Stimulated activated CD4-positive, alpha-beta T cell treated with anti-CD3 and anti-CD28 coated beads, Interleukin-2, amount 100 ng/mL, for 4 hours (primary cell): Measurements from ENCODE around the gene MRPL45.
"Not testable (repeated sequence)": the region's sequence is repeated elsewhere in the genome, so short reads cannot be mapped to it uniquely, and the experiment has no call there.

Experiments
- DNase-seq: peaks from one replicate; pipeline ENCODE4 v3.0.0-alpha.2; 2020; ENCODE audit warnings: low read depth

Gene MRPL45

DNA sequence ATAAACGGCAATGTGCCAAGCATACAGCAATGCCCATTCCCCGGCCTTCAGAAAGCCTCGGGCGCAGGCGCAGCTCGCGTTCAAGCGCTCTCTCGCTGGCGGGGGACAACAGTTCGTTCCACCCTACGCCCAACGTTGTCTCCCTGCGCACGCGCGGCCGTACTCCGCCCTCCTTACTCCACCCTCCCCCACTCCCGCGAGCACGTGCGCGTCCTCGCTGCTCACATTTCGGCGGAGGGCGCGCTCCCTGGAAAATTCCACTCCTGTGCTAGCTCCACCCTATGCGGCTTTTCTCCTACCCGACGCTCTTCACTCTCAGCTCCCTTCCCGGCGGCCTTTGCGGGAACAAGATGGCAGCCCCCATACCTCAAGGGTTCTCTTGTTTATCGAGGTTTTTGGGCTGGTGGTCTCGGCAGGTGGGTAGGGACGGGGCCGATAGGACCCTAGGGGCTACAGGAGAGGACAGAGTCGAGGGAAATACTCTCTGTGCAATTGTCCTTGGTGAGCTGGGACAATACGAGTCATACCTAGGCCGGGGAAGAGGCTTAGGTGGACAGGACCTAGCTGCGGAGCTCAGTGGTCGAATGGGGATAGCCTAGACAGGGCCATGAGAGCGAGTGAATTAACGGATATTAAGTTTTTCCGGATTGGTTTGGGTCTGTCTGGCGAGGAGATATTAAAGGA, at the start of gene MRPL45:
MRPL45 (plus strand) TSS at position 335 of the 684 bp plus-strand sequence; CDS start at position 351, 16 bp downstream.
- DNase-seq, result peak; percentile 96

DNA sequence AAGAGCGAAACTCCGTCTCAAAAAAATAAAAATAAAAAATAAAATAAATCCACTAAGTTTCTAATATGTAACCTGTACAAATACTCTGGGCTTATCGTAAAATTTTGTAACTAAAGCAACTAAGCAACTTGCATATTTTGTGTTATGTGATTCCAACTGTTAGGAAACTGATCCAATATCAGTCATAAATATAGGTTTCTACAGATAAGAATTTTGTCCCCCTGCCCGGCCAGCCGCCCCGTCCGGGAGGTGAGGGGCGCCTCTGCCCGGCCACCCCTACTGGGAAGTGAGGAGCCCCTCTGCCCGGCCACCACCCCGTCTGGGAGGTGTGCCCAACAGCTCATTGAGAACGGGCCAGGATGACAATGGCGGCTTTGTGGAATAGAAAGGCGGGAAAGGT, 43.8 kb upstream of the MRPL45 start:
- DNase-seq, result not testable (repeated sequence)

DNA sequence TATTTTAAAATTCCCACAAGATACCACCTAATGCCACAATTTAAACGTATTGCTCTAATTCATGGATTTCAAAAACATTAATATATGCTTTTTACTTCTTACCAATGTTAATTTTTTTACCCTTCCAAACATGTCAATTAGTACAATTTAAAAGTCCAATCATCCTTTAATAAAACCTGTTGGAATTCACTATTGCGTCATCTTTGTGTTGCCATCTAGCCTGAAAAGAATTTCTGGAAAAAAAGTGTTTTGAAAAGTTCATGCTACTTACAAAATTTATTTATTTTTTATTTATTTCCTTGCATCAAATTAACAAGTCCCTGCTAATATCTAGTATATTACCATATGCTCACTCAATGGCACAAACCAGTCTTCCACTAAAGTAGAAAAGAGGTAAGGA, 42.6 kb upstream of the MRPL45 start:
- DNase-seq, result not testable (repeated sequence)

DNA sequence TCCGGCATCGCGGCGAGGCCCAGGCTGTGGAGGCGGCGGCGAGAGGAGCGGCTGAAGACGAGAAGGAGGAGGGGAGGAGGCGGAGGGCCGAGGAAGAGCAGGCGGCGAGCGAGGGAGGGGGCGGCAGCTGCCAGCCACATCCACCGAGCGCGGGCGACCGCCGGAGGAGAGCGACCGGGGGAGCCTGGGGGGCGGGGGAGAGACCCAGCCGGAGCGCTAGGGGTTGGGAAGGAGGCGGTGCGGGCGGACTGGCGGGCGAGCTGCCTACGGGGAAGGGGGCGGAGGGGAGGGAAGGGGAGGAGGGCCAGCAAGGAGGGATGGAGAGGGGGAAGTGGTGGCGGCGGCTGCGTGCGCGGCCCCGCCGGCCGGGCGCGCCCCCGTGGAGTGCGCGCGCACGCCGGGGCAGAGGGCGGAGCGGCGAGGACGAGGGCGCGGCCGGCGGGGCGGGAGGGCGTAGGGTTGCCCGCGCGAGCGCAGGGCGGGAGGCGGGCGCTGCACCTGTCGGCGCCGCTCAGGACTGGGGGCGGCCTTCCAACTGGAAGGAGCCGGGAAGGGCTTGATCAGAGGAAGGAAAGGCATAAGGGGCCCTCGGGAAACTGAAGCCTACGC, 39.9 kb upstream of the MRPL45 start:
- peak; percentile 86 for DNase-seq

DNA sequence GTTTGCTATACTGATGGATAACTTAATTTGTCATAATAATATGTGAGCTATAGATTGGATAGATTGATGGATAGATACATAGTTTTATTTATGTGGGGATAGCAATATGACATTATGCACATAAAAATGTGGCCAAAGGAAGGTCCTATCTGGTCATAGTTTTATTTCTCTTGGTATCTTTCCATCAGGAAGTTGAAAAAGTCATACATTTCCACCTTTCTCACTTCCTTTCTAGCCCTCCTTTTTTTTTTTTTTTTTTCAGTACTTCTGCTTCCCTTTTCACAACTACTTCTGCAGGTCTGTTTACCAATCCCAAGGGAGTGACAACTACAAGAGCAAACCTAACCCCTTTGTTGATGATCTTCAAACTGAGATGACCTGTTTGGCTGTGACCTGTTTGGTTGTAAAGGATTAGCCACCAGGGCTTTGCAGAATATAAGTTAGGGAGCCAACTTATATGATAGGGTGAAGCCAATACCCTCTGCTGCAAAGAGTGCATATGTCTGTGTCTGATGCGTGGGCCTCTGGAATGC, 30.9 kb upstream of the MRPL45 start:
- DNase-seq, result not testable (repeated sequence)

DNA sequence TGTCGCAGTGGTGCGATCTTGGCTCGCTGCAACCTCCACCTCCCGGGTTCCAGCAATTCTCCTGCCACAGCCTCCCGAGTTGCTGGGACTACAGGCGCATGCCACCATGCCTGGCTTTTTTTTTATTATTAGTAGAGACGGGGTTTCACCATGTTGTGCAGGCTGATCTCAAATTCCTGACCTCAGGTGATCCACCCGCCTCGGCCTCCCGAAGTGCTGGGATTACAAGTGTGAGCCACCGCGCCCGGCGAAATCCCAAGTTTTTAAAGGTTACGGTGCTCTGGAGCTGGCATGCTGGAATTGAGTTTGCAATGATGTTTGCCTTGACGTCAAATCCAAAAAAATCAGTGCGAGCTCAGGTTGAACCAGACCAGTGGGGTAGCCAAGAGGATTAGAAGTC, 30.4 kb upstream of the MRPL45 start:
- not testable (repeated sequence) for DNase-seq

DNA sequence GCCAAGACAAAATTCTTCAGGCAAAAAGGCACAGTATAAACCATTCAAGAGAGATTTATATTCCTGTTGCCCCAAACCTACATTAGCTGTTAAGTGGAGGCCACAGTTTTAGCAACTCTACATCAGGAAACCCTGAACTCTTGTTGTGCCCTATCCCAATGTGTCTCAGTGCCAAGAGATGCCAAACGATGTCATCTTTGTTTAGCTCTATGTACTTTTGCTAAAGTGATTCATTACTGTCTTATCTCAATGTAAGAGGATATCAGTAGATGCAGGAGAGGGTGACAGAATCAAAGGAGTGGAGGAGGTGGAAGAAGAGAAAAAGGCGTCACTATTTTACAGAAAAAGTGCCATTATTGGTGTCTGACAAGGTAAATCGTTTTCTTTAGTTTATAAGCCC, 28.8 kb upstream of the MRPL45 start:
- not testable (repeated sequence) for DNase-seq

DNA sequence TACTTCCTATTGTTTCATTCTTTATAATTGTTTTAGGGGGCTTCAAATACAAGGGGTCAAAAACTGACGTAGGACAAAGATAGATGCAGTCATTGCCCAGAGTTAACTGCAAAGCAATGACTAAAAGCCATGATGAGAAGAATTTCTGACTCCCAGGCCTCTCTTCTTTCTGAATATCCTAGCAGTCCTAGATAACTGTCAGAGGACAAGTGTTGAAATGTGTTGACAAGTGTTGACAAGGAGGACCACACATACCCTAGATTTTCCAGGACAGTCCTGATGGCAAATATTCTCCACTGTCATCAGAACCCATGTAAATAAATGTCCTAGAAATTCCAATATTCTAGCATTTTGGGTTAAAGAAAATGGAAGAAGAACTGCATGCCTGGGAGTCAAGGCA, 27.9 kb upstream of the MRPL45 start:
- not testable (repeated sequence) for DNase-seq

DNA sequence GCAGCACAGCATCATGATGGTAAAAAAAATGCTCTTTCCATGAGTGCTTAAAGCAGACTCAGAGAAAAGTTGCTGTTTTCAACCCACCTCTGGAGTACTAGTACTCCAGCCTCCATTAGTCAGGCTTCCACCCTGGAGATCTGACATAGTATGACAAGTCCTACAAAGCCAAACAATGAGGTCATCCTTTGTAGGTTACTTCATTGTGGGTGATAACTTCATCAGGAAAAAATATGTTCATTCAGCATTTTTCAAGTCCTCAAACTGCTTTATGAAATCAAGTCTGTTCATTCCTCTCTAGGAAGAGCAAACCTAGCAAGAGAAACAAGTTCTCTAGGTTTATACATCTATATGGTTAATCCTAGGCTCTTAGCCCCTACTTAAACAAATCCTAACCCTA, 27.4 kb upstream of the MRPL45 start:
- not testable (repeated sequence) for DNase-seq

DNA sequence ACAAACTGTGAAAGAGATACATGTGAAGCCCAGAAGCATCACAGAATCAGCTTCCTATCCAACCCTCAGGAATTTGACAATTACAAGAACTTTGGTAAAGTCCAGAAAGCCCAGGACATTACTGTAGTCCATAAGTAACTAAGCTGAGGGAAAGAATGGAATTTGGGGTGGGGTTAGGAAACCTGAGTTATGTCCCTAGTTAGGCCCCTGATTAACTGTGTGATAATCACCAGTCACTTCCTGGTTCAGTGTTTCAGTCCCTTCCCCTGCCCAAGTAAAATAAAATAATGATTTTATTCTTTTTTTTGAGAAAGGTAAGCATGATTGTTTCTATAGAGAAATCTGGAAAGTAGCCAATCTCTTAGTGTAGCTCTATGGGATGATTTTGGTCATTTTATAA, 11.0 kb upstream of the MRPL45 start:
- not testable (repeated sequence) for DNase-seq

DNA sequence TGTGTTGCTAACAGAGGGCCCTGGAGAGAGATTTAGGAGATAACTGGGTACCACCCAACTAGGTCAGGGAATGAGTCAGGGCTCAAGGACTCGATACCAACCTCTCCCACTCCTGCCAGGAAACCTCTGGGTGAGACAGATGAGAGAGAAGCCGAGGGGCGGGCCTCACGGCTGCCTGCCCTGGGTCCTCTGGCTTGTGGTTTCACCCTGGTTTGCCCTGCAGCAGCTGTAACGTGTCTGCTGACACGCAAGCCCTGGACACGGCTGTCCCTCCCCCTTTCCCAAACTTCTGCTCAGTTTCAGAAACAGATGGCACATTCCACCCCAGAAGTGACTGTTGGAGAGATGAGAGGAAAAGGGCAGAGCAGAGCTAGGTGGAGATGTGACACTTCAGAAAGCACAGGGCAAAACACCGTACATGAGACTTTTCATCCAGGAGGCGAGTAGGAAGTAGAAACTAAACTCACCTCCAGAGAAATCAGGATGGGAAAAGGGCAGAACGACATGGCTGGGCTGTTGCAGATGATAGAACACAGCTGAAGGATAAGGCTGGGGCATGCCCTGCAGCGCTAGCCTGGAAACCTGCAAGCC, 10.4 kb upstream of the MRPL45 start:
- not testable (repeated sequence) for DNase-seq

DNA sequence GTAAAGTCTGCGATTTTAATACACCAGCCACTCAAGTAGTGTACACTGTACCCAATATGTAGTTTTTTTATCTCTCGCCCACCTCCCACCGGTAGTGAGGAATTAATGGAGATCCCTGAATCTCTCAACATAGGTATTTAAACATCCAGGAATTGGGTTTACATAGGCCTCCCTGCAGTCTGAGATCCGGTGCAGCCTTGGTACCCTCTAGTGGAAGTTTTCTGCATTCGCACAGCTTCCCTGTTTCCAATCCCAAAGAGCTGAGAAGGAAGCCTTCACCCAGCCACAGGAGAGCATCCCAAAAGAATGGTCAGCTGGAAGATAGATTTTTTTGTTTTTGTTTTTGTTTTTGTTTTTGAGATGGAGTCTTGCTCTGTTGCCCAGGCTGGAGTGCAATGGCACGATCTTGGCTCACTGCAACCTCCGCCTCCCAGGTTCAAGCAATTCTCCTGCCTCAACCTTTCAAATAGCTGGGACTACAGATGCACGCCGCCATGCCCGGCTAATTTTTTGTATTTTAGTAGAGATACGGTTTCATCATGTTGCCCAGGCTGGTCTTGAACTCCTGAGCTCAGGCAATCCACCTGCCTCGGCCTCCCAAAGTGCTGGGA, 8.6 kb upstream of the MRPL45 start:
- DNase-seq, result not testable (repeated sequence)

DNA sequence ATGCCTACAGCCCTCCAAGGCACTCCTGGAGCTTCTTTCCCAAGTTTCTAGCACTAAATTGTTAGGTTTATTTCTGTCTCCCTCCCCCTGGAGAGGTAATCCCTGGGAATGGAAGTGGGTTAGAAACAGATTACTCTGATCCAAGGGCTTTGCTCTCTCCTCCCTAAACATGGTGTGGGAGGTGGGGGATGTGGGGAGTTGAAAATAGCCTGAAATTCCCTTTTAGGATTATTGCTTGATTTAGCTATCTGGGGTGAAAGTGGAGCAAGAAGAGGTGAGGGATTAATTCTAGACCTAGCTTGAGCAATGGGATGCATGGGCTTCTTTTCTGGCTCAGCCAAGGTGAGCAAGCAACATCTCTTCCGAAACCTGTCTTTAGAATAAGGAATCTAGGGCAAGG, 7.2 kb upstream of the MRPL45 start:
- not testable (repeated sequence) for DNase-seq

DNA sequence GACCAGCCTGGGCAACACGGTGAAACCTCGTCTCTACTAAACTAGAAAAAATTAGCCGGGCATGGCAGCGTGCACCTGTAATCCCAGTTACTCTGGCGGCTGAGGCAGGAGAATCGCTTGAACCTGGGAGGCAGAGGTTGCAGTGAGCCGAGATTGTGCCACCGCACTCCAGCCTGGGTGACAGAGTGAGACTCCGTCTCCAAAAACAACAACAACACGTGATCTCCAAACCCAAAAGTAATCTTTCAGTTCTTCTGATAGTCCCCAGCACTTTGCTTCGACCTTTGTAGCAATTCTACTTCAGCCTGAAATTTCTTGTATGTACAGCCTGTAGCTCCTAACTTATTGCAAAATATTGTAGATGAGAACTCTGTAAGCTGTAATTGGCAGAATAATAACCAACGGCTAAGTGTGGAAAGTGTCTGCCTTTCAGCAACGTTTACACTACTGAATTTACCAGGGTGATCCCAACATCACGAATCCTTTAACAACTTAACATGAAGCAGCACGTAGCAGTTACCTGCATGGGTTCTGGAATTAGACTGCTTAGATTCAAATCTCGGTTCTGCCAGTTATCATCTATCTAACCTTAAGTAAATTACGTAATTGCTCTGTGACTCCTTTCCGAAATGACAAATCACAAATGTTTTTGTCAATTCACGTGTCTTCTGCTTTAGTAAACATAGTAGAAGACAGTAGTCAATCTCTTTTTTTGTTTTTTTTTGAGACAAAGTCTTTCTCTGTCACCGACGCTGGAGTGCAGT, 1.2 kb upstream of the MRPL45 start:
- DNase-seq, result not testable (repeated sequence)

DNA sequence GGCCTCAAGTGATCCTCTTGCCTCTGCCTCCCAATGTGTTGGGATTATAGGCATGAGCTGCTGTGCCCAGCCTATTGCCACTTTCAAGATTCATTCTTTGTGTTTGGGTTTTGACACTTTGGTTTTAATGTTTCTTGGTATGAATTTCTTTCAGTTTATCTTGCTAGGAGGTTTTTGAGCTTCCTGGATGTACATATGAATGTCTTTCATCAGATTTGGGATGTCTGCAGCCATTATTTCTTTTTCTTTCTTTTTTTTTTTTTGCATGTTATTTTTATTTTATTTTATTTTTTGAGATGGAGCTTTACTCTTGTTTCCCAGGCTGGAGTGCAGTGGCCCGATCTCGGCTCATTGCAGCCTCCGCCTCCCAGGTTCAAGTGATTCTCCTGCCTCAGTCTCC, 18.5 kb downstream of the MRPL45 start:
- DNase-seq, result no peak

DNA sequence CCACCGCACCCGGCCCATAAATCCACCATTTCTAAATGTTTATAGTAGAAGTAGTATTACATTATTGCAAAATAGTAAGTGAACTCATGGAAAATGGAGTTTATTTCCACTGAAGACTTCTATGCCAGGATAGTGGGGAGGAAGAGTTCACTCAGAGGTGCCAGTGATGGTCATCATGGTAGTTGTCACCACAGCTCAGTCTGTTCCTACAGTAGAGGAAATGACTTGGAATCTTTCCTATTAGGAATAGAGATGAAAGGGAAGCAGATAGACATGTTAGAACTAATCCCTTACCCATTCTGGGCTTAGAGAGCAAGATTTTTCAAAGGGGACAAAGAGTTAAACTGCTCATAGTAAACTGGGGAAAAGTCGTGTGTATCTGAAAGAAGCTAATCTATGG, 20.1 kb downstream of the MRPL45 start:
- DNase-seq, result no peak

DNA sequence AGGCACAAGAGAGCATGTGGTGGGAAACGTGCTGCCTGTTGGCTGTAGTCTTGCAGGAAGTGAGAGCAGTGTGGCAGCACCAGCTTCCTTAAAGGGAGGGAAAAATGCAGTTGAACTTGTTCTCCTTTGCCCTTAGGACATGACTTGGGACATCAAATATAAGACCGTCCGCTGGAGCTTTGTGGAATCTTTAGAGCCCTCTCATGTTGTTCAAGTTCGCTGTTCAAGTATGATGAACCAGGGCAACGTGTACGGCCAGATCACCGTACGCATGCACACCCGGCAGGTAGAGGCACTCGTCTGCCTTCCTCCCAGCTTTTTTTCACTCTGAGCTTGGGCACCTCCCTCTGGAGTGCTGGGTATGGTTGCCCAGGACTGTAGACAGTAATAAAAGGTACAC, 23.5 kb downstream of the MRPL45 start:
- DNase-seq, result no peak

DNA sequence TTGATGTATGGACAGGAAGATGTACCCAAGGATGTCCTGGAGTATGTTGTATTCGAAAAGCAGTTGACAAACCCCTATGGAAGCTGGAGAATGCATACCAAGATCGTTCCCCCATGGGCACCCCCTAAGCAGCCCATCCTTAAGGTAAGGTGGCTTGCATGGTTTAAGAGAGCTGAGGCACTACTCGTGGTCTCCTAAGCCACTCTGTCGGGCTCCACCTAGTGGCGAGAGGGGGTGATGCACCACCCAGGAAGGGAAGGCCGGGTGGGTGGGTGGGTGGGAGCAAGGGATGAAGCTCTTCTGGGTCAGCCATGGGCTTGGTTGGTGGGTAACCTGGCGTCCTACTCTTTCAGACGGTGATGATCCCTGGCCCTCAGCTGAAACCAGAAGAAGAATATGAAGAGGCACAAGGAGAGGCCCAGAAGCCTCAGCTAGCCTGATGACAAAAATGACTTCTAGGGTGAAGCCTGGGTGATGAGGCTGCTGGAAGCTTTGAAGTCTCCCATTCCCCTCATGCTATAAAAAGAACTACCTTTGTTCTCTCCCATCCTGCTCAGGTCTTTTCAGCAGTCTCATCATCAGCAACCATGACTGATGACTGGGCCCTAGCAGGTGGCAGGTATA, 25.3 kb downstream of the MRPL45 start:
- peak; percentile 56 for DNase-seq

DNA sequence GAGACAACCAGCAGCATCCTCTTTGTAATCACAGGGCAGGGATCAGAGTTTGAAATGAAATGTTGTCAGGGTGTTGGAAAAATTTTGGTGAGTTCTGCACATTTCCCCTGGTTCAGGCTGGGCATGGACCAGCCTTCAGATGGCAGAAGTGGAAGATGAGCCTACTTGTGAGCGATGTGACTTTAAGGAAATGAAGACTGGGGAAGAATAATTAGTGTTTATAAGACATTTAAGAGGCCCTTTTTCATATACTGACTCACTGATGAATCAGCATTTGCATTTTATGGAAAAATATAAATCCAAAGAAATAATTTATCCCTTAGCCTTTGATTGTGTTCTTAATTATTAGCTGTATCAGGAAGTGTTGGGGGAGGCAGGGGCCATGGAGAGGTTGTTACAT, 25.9 kb downstream of the MRPL45 start:
- DNase-seq, result no peak

DNA sequence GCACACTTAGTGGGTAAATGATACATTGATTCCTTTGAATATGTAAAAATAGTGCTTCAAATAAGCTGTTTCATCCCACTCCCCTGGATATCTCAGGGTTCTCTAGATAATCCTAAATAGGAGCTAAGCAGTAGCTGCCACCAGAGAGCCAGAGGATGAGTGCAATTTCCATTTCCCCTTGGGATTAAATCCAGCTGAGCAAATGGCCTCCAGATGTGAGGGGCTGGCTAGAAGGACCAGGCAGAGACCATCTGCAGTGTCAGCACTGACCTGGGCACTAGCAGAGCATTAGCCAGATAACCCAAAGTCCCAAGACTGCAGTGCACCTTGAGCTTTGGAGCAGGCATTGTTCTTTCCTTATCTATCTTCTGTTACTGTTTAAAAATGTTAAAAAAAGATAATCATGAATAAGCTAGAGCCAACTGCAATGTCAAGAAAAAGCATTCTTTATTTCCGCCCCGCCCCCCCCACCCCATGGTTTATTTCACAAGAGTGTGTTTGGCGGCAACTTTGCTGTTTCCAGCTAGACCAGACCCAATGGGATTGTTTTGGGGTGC, 27.3 kb downstream of the MRPL45 start:
- DNase-seq, result no peak

DNA sequence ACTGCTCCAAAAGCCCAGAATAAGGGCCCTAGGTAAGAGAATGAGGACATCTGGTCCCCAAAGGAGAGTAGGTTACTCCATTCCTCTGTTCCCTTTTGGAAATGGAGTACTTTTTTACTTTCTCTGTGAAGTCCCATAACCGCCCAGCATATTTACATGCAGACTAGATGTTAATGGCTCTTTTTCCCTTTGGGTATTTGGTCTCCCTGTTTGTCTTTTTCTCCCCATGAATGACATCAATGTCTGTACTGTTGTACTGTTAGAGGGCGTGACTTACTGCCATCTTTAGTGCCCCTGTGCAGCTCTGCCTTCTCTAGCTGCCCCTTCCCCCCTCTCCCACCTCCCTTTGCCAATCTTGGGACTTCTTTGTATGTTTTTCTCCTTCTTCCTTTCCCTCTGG, 27.8 kb downstream of the MRPL45 start:
- DNase-seq, result no peak
